Trophoblast cell (in vitro differentiated cells and primary cell): Measurements from ENCODE around the gene P2RY8.

ENCODE experiments used
- DNase-seq, 2 donors: peaks; one replicate each; pipeline ENCODE4 v3.0.0-alpha.2; 2016
- H2AFZ ChIP-seq: 2 replicates; pipeline ENCODE4 v1.6.1; 2013; ENCODE audit warnings: low read length, moderate library complexity, mild to moderate bottlenecking; ENCODE audit not compliant: insufficient read depth, poor library complexity
- H2AK5ac ChIP-seq: 2 replicates; pipeline ENCODE4 v1.6.1; 2013; ENCODE audit warnings: mild to moderate bottlenecking, low read length
- H2BK120ac ChIP-seq: 2 replicates; pipeline ENCODE4 v1.6.1; 2013; ENCODE audit warnings: low read length, mild to moderate bottlenecking, moderate library complexity; ENCODE audit not compliant: insufficient read depth, poor library complexity
- H2BK12ac ChIP-seq: 2 replicates; pipeline ENCODE4 v1.6.1; 2013; ENCODE audit warnings: mild to moderate bottlenecking, low read length, moderate library complexity
- H2BK5ac ChIP-seq: 2 replicates; pipeline ENCODE4 v1.6.1; 2013; ENCODE audit warnings: low read length, low read depth, moderate library complexity, mild to moderate bottlenecking; ENCODE audit not compliant: poor library complexity
- H3K14ac ChIP-seq: 2 replicates; pipeline ENCODE4 v1.6.1; 2013; ENCODE audit warnings: mild to moderate bottlenecking, low read length
- H3K18ac ChIP-seq: 2 replicates; pipeline ENCODE4 v1.6.1; 2013; ENCODE audit warnings: mild to moderate bottlenecking, low read length
- H3K23ac ChIP-seq: 2 replicates; pipeline ENCODE4 v1.6.1; 2013; ENCODE audit warnings: low read length
- H3K27ac ChIP-seq: 2 replicates; pipeline ENCODE4 v1.5.1; 2013; ENCODE audit warnings: low read depth, mild to moderate bottlenecking, inconsistent platforms, low read length, moderate library complexity
- H3K27me3 ChIP-seq: 2 replicates; pipeline ENCODE4 v1.6.1; 2013; ENCODE audit warnings: inconsistent platforms, mild to moderate bottlenecking, low read length, moderate library complexity; ENCODE audit not compliant: insufficient read depth
- H3K36me3 ChIP-seq, 2 experiments: 1 replicate in 1 of 2; 2 replicates in 1 of 2; pipeline ENCODE4 v1.6.1; 2013; ENCODE audit warnings: low read length in 2 of 2, mild to moderate bottlenecking in 2 of 2, moderate library complexity in 1 of 2; ENCODE audit not compliant: insufficient read depth in 2 of 2, control insufficient read depth in 1 of 2
- H3K4ac ChIP-seq: 2 replicates; pipeline ENCODE4 v1.6.1; 2013; ENCODE audit warnings: low read depth, mild to moderate bottlenecking, low read length, moderate library complexity
- H3K4me1 ChIP-seq, 2 experiments: 1 replicate in 1 of 2; 2 replicates in 1 of 2; pipeline ENCODE4 v1.6.1; 2013; ENCODE audit warnings: low read length in 2 of 2, mild to moderate bottlenecking in 2 of 2, moderate library complexity in 1 of 2; ENCODE audit not compliant: insufficient read depth in 2 of 2, control insufficient read depth in 1 of 2
- H3K4me2 ChIP-seq: 2 replicates; pipeline ENCODE4 v1.6.1; 2013; ENCODE audit warnings: inconsistent platforms, mild to moderate bottlenecking, low read length, moderate library complexity
- H3K4me3 ChIP-seq: 2 replicates; pipeline ENCODE4 v1.5.1; 2013; ENCODE audit warnings: mild to moderate bottlenecking, low read depth, low read length, inconsistent platforms
- H3K79me1 ChIP-seq: one replicate; pipeline ENCODE4 v1.6.1; 2013; ENCODE audit warnings: low read length
- H3K79me2 ChIP-seq: 2 replicates; pipeline ENCODE4 v1.6.1; 2013; ENCODE audit warnings: low read length, mild to moderate bottlenecking; ENCODE audit not compliant: control insufficient read depth, insufficient read depth, poor library complexity
- H3K9ac ChIP-seq: 2 replicates; pipeline ENCODE4 v1.6.1; 2013; ENCODE audit warnings: mild to moderate bottlenecking, low read length
- H3K9me3 ChIP-seq: 2 replicates; pipeline ENCODE4 v1.6.1; 2013; ENCODE audit warnings: low read depth, mild to moderate bottlenecking, control low read depth, inconsistent platforms, low read length; ENCODE audit not compliant: insufficient read depth
- H4K12ac ChIP-seq: 2 replicates; pipeline ENCODE4 v1.6.1; 2013; ENCODE audit warnings: low read depth, mild to moderate bottlenecking, low read length, moderate library complexity
- H4K8ac ChIP-seq: 2 replicates; pipeline ENCODE4 v1.6.1; 2013; ENCODE audit warnings: low read depth, mild to moderate bottlenecking, low read length, moderate library complexity
- H4K91ac ChIP-seq: one replicate; pipeline ENCODE4 v1.6.1; 2013; ENCODE audit warnings: low read depth, mild to moderate bottlenecking, low read length, moderate library complexity
- WGBS: extraction: QIAGEN DNeasy Blood & Tissue Kit; methylation state at CpG from one replicate; pipeline ENCODE4 v1.1.7; 2013; ENCODE audit warnings: missing lambda C conversion rate; ENCODE audit not compliant: insufficient read length, insufficient coverage; ENCODE audit errors: extremely low coverage; 5-methylcytosine and 5-hydroxymethylcytosine counted together

The P2RY8 gene

DNA sequence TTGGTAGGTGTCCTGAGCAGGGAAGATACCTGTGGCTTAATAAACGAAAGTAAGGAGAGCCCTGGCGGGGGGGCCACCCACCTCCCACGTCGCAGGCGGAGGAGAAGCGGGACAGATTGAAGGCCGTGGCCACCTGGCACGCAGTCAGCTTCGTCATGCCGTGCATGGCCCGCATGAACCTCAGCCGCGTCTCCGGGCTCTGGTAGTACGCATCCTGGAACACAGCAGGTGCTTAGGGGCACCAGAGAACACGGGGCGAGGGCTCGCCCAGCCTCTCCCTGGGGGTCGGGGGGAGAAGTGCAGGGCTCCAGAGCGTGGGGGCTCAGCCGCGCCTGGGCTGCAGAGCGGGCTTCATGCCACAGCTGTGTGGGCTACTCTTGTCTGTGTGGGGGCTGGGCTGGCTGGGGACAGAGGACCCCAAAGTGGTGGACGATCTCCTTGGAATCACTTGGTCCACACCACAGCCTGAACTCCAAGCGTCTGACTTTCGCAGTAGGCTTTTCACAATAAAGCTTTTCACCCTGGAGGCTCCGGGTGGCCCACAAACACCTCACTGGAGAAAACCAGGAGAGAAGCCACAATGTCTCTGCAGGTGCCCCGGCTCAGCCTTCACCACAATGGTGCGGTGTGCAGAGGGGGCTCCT is 118.0 kb downstream of the P2RY8 start:
- no peak for DNase-seq
- no peaks in the 10 kb centered on the region for H3K79me2 ChIP-seq
- no peak overlapping the region for H2AFZ ChIP-seq
- H3K27ac ChIP-seq: no peak overlapping the region
- no peaks in the 10 kb centered on the region for H3K79me1 ChIP-seq
- no peak overlapping the region for H3K14ac ChIP-seq
- no peak overlapping the region for H3K4me2 ChIP-seq
- peaks cover 27% of the 10 kb centered on the region for H3K9me3 ChIP-seq
- H3K9ac ChIP-seq: no peak overlapping the region
- peaks cover 44 to 63% of the 10 kb centered on the region in 2 experiments for H3K36me3 ChIP-seq
- WGBS: no CpG with 5 or more reads among the region's 29 CpGs
- no peak overlapping the region for H2AK5ac ChIP-seq
- H3K23ac ChIP-seq: no peak overlapping the region
- H2BK120ac ChIP-seq: no peak overlapping the region
- H4K8ac ChIP-seq: no peak overlapping the region
- H3K27me3 ChIP-seq: no peaks in the 10 kb centered on the region
- no peak overlapping the region for H2BK5ac ChIP-seq
- no peaks in the 10 kb centered on the region for H3K4me1 ChIP-seq
- no peak overlapping the region for H4K91ac ChIP-seq
- no peak overlapping the region for H3K4ac ChIP-seq
- H2BK12ac ChIP-seq: no peak overlapping the region
- no peak overlapping the region for H4K12ac ChIP-seq
- no peak overlapping the region for H3K4me3 ChIP-seq
- H3K18ac ChIP-seq: no peak overlapping the region

DNA sequence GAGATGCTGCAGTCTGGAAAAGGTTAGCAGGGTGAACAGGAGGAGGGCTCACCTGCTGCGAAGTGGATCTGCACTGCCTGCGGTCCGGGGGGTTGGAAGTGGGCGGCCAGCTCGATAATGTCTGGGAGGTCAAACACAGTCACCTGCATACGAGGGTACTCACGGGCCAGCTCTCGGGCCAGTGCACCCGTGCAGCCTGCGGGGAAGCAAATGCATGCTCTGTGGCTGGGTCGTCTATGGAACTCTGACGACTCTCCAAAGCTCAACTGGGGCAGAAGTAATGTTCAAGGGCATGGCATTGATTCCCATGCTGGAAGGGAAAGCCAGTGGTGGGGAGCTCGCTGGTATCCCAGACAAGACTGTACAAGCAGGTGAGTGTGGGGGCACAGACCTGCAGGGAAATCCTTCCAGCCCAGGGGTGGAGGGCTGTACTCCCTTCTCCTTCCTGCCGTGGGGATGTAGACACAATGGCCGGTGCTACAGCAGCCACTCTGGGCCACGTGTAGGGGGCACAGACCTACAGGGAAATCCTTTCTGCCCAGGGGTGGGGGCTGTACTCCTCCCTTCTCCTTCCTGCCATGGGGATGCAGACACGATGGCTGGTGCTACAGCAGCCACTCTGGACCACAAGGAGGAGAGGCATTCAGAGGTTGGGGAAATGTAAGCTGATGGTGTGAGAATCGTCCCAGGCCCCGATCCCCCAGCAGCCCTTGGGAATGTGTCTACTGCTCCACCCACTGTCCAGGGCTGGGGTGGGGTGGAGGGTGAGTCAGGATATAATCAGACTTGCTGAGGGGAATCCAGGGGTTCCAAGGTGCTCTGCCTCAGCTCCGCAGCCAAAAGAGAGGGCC is 118.8 kb downstream of the P2RY8 start:
- Histone ChIP-seq H3K4me3 (no peak overlapping the region), H2AFZ (no peak overlapping the region), H2BK12ac (no peak overlapping the region), H3K23ac (no peak overlapping the region), H3K14ac (no peak overlapping the region), H4K12ac (no peak overlapping the region), H4K8ac (no peak overlapping the region), H3K79me1 (no peaks in the 10 kb centered on the region), H3K4me1 (no peaks in the 10 kb centered on the region), H2AK5ac (no peak overlapping the region), H3K9ac (no peak overlapping the region), H2BK5ac (no peak overlapping the region), H3K9me3 (peaks cover 24% of the 10 kb centered on the region), H3K79me2 (no peaks in the 10 kb centered on the region), H3K36me3 (peaks cover 45 to 65% of the 10 kb centered on the region in 2 experiments), H3K27me3 (no peaks in the 10 kb centered on the region), H3K4me2 (no peak overlapping the region), H2BK120ac (no peak overlapping the region), H3K4ac (no peak overlapping the region), H4K91ac (no peak overlapping the region), H3K27ac (no peak overlapping the region), H3K18ac (no peak overlapping the region)
- WGBS: no CpG with 5 or more reads among the region's 20 CpGs
- DNase-seq: no peak

DNA sequence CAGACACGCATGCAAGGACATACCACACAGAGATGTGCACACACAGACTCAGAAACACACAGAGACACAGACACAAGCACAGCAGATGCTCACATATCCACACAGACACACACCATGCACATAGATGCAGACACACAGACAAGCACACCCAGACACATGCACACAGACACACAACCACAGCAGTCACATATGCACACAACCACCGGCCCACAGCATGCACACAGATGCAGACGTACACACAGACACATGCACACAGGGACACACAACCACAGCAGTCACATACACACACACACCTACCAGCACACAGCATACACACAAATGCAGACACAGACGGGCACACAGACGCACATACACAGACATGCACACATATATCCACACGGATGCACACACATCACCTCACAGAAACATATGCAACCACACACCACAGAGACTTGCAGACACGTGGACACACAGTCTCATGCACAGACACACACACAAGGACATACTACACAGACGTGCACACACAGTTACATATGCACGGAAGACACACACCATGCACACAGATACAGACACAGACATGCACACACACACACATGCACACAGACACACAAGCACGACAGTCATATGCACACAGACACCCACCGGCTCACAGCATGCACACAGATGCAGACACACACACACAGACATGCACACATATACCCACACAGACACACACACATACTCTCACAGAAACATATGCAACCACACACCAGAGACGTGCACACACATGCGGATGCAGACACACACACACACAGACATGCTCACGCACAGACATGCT is 119.8 kb downstream of the P2RY8 start:
- no peak for DNase-seq
- no peaks in the 10 kb centered on the region for H3K79me2 ChIP-seq
- peaks cover 48 to 66% of the 10 kb centered on the region in 2 experiments for H3K36me3 ChIP-seq
- H3K14ac ChIP-seq: no peak overlapping the region
- H3K4me3 ChIP-seq: peak overlapping the region; percentile 60
- peaks cover 21% of the 10 kb centered on the region for H3K9me3 ChIP-seq
- H3K9ac ChIP-seq: no peak overlapping the region
- H3K27me3 ChIP-seq: no peaks in the 10 kb centered on the region
- no peak overlapping the region for H3K4ac ChIP-seq
- H2BK12ac ChIP-seq: no peak overlapping the region
- WGBS: no CpG with 5 or more reads among the region's 14 CpGs
- H2AK5ac ChIP-seq: no peak overlapping the region
- no peak overlapping the region for H4K91ac ChIP-seq
- H4K12ac ChIP-seq: no peak overlapping the region
- no peak overlapping the region for H3K23ac ChIP-seq
- no peak overlapping the region for H2AFZ ChIP-seq
- no peak overlapping the region for H3K18ac ChIP-seq
- H4K8ac ChIP-seq: no peak overlapping the region
- H3K79me1 ChIP-seq: no peaks in the 10 kb centered on the region
- no peak overlapping the region for H3K27ac ChIP-seq
- no peak overlapping the region for H2BK120ac ChIP-seq
- no peaks in the 10 kb centered on the region for H3K4me1 ChIP-seq
- H2BK5ac ChIP-seq: no peak overlapping the region
- no peak overlapping the region for H3K4me2 ChIP-seq

DNA sequence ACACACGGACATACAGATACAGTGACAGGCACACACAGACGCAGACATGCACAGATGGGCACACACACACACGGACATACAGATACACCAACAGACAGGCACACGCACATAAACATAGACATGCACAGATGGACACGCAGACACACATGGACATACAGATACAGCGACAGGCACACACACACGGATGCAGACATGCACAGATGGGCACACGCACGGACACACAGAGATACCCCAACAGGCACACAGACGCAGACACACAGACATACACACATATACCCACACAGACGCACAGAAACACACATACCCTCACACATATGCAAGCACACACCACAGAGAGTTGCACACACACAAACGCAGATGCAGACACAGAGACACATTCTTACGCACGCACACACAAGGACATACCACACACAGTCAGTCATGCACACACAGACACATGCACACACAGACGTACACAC is 120.6 kb downstream of the P2RY8 start:
- H4K8ac ChIP-seq: no peak overlapping the region
- no peak overlapping the region for H3K27ac ChIP-seq
- no peak overlapping the region for H2BK12ac ChIP-seq
- no peak overlapping the region for H3K18ac ChIP-seq
- no peak overlapping the region for H3K4me2 ChIP-seq
- H3K27me3 ChIP-seq: no peaks in the 10 kb centered on the region
- H3K36me3 ChIP-seq: peaks cover 48 to 65% of the 10 kb centered on the region in 2 experiments
- no peaks in the 10 kb centered on the region for H3K4me1 ChIP-seq
- no peak overlapping the region for H3K9ac ChIP-seq
- H2AFZ ChIP-seq: no peak overlapping the region
- no peak overlapping the region for H3K14ac ChIP-seq
- H2AK5ac ChIP-seq: no peak overlapping the region
- no peaks in the 10 kb centered on the region for H3K79me2 ChIP-seq
- H2BK120ac ChIP-seq: no peak overlapping the region
- DNase-seq: no peak
- WGBS: no CpG with 5 or more reads among the region's 15 CpGs
- H3K4me3 ChIP-seq: peak overlapping the region; percentile 60
- H3K9me3 ChIP-seq: peaks cover 14% of the 10 kb centered on the region
- H2BK5ac ChIP-seq: no peak overlapping the region
- H4K12ac ChIP-seq: no peak overlapping the region
- no peaks in the 10 kb centered on the region for H3K79me1 ChIP-seq
- no peak overlapping the region for H3K4ac ChIP-seq
- H3K23ac ChIP-seq: no peak overlapping the region
- no peak overlapping the region for H4K91ac ChIP-seq
